ENCODE data around the gene PROZ.

The PROZ gene

DNA sequence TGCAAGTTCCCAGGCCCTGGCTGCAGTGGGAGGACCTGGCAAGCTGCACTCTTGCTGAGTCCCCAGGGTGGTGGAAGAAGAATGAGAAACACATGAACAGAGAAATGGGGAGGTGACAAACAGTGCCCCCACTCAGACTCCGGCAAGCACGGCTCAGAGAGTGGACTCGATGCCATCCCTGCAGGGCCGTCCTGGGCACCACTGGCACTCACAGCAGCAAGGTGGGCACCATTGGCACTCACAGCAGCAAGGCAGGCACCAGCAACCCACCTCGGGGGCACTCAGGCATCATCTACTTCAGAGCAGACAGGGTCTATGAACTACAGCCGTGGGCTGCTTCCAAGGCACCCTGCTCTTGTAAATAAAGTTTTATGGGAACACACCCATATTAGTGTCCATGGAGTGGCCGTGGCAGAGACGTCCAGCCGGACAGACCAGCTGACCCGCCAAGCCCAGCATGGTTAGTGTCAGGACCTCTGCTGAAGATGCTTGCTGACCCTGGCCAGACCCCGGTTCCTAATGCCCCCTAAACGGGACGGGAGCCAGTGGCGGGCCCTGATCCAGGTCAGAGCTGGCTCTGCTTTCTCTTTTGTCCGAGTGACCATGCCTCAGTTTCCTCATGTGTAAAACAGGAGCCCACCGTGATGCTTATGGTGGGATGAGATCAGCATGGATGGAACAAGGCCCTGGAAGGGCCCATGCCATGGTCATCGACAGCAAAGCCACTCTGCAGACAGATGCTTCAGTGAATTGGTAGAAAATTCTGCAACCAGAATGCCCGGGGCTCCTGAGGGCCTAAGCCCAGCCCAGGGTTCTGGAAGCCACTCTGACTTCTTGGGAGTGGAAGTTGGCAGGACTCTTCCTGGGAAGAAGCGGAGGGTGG is 37.9 kb upstream of the PROZ start:
- DNase-seq (ENCODE audit: low read depth) = no peak

DNA sequence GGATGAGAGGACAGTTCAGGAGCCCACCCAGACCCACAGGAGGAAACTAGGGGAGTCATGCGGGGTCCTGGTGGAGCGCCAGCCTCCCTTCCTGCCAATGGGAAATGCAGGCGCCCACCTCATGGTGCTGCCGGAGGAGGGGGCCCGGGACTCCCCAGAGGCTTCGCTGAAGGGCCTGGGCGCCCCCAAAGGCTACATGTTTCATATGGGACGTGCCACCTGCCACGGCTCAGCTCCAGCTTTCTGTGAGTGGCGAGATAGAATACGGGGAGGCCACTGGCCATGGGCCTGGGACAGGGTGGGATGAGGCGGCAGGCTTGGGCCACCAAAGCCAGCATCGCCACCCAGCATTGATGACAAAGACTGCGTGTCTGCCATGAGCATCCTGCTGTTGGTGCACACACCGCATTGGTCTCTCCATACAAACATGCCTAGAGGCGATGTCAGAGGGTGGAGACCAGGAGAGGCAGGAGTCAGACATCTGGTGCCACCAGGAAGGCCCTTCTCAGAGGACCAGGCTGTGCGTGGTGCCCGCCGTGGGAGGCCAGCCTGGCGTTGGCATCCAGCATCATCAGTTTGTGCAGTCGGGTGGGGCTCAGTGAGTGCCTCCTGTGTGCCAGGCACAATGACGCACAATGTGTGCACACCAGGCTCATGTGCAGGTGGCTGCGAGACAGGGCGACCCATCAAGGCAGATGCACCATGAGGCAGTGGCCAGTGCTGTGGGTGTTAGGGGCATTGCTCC is 37.1 kb upstream of the PROZ start:
- no peak for DNase-seq (ENCODE audit: low read depth)

- DNase-seq (ENCODE audit: low read depth) = no peak
These were observed 36.4 kb upstream of the PROZ start for GRCh38 chr13:113121928-113122471.

DNA sequence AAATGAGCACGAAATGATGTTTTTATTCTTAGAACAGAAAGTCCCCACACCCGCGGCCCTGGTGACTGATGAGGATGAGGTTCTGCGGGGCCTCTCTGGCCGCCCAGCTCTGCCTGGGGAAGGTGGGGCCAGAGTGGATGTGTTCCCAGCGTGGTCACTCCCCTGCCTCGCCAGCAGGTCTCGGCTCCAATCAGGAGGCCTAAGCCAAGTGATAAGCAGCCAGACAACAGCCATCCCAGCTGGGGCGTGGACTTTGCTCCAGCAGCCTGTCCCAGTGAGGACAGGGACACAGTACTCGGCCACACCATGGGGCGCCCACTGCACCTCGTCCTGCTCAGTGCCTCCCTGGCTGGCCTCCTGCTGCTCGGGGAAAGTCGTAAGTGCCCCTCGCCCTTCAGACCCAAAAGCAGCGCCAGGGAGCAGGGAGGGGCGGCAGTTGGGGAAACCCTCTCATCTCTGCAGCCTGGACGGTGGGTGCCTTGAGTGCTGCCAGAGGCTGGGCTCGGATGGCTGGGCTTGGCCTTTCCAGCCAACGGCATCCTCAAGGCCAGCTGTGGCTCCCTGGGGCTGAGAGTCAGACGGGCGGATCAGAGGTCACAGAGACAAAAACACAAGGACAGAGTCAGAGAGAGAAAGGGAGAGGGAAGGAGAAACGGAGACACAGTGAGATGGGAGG is 35.8 kb upstream of the PROZ start, which contains the start of gene F10:
TSS of gene F10 (plus strand) at position 250 of the 676 bp plus-strand sequence. CDS start at position 307, 57 bp downstream.
- DNase-seq (ENCODE audit: low read depth) = no peak

GRCh38 chr13:113123226-113124201 is 34.9 kb upstream of the PROZ start:
- no peak for DNase-seq (ENCODE audit: low read depth)

GRCh38 chr13:113124211-113124970 is 34.1 kb upstream of the PROZ start:
- no peak for DNase-seq (ENCODE audit: low read depth)

DNA sequence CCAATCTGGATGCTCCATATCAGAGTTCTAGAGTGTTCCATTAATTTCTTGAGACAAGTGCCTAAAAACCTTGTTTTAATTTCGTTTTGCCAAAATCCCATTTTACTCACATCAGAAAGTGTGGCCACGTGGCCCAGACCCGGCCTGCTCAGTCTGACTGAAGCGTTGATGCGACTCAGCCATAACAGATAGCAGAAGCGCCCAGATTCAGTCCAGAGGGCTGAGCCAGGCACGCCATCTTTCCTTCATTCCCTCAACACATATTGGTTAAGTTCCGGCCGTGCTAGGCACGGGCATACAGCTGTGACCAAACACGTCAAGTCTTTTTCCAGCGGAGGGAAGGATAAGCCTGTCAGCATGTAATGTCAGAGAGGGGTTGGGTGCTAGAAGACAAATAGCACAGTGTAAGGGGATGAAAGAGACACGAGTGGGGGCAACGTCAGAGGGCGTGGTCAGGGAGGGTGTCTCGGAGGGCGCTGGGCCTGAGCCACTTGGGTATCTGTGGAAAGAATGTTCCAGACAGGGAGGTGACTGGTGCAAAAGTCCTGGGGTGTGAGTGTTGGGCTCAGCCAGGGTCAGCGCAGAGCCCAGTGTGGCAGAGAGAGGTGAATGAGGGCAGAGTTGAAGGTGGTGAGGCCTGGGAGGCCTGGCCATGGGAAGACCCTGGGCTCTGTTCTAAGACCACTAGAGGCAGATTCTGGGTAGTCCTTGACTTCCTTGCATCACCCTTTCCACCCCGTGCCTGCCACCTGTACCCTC is 32.8 kb upstream of the PROZ start:
- no peak for DNase-seq (ENCODE audit: low read depth)

- DNase-seq (ENCODE audit: low read depth) = no peak
These were observed 31.9 kb upstream of the PROZ start for GRCh38 chr13:113126265-113127150.

DNA sequence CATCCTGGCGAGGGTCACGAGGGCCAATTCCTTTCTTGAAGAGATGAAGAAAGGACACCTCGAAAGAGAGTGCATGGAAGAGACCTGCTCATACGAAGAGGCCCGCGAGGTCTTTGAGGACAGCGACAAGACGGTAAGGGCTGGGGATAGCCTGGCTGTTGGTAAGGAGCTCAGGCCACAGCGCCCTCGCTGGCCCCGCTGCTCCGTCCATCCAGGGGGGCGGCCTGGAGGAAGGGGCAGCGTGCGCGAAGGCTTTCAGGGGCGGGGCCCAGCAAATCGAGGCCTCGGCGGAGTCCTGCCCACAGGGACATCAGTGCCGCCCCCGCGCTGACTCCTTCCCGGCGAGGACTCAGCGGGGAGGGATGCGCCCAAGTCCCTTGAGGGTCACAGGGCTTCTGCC is 29.0 kb upstream of the PROZ start:
- no peak for DNase-seq (ENCODE audit: low read depth)

GRCh38 chr13:113129921-113130750 is 28.3 kb upstream of the PROZ start:
- no peak for DNase-seq (ENCODE audit: low read depth)

- no peak for DNase-seq (ENCODE audit: low read depth)
These were observed 23.1 kb upstream of the PROZ start for GRCh38 chr13:113135281-113135760.

GRCh38 chr13:113137691-113138298 is 20.7 kb upstream of the PROZ start:
- DNase-seq (ENCODE audit: low read depth) = no peak

- DNase-seq (ENCODE audit: low read depth) = no peak
These were observed 19.5 kb upstream of the PROZ start for GRCh38 chr13:113138792-113139551.

- DNase-seq (ENCODE audit: low read depth) = no peak
These were observed 18.9 kb upstream of the PROZ start for GRCh38 chr13:113139577-113139976.

DNA sequence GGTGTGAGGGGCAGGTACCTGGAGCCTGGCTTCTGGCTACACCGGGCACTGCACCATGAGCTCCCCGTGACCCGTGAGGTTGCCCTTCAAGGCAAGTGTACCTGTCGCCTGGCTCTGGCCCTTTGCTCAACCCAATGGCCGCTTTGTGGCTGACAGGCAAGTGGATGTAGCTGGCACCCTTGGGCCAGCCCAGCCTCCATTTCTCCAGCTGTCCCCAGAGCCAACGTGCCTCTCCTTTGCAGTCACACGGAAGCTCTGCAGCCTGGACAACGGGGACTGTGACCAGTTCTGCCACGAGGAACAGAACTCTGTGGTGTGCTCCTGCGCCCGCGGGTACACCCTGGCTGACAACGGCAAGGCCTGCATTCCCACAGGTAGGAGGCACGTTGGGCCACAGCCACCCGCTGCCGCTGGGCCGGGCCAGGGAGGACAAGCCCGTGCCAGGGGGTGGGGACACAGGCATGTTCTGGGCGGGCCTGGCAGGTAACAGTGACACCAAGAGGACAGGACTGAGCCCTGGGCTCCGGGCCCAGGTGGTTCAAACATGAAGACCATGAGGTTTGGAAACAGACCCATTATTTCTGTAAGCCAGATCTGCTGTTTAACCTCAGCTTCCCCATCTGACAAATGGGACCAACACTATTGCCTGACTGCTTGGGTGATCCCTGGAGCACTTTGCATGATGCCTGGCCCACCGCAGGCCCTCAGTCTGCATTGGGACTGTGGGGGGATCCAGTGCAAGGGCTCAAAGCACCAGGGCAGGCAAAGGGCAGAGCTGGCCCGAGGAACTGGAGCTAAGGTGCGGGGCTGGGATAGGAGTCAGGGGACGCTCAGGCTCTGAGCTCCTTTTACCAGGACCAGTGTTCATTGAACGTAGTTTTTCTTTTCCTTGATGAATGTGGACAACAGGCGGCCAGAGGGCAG is 17.5 kb upstream of the PROZ start:
- no peak for DNase-seq (ENCODE audit: low read depth)
